Epithelial cell of alveolus of lung (primary cell): ENCODE measurements around the gene ZNF471. TPM values are rescaled to one million over a fixed set of nuclear protein-coding genes. Genes with fewer than 3 reads are reported as not detected.

Experiments used
- total RNA-seq: library from RNA; depleted of rRNA; stranded (reverse); fragments of >200 nt; gene quantifications from 2 replicates; pipeline ENCODE4 v1.2.1, GENCODE V29; 2015

ZNF471 gene
- 0.52 and 3.1 TPM in 2 replicates for total RNA-seq

DNA sequence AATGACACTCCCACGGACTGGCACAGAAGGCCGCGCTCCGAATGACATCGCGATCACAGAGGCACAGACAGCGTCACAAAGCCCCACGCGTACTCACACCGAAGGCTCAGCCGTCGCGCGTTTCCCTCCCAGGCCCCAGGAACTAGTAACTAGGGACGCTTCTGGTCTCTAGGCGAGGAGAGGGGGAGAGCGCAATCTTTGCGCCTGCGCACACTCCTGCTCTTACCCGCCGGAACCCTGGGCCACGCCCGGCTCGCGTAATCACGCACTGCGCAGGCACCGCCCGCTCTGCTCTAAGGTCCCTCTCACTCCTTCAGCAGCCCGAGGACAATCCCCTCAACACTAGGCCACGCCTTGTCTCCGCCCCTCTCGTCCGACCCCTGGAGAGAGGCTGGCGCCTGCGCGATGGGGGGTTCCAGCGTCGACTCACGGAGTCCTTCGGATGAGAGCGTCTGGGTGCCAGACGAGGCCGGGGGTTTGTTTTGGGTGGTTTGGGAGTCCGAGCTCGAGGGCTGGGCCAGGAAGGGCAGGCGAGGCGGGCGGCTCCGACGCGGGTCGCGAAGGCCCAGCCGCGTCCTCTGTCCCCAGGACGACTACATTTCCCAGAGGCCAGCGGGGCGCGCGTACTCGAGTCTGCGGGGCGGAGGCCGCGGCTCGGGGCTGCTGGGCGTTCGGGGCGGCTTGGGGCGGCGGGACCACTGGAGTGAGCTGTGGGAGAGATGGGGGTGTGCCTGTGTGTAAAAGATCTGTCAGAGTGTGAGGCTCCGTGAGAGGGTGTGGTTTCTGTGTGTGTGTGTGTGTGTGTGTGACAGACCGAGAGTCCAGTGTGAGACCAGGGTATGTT is at the start of gene ZNF471:
Gene ZNF471, plus strand, starts transcription at position 410 of the 844 bp plus-strand sequence. CDS start 3,717 bp downstream, outside the sequence.

DNA sequence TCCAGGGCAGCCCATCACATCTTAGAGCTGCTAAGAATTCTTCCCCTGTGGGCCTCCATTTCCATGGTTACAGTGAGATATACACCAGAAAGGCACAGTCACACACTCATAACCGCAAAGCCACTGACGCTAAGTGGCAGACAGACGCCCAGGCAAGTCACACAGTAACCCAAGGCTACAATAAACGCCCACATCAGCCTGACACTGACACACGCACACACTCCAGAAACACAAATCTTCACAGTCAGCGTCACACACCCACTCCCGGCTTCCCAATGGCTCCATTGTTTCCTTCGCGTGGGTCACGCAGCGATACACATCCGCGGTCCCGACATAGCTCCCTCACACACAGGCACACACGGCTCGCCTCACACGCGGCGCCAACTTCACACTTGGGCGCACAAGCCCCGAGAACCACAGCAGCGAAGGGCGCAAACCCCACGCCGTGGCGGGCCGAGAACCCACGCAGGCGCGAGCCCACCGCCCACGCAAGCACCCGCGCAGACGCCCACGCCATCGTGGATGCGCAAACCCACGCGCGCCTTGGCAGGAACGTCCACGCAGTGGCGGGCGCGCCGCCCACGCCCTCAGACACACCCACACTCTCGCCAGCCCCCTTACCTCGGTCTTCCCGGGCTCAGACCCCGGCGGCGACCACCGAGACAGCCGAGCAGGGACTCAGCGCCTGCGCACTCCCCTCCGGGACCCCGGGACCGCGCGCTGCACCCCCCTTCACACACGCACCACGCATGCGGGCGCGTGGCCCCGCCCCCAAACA is 30.8 kb upstream of the ZNF471 start, which contains the start of gene ZNF667:
Gene ZNF667, minus strand, starts transcription at position 695 of the 778 bp plus-strand sequence. CDS start 14,975 bp downstream, outside the sequence.

DNA sequence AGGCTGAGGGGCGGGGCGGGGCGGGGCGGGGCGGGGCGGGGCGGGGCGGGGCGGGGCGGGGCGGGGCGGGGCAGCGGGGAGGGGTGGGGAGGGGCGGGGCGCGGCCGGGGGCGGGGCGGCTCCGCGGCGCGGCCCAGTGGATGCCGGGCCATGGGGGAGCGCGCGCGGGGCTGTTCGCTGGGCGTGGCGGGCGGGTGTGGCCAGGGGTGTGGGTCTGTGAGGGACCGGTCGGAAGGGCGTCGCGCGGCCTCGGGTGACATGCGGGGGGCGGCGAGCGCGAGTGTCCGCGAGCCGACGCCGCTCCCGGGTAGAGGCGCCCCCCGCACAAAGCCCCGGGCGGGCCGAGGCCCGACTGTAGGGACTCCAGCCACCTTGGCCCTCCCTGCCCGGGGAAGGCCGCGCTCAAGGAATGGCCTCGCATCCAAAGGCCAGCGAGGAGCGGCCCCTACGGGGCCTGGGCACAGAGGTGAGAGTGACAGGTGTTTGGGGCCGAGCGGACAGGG is 31.2 kb downstream of the ZNF471 start, which contains the start of gene ZFP28:
Gene ZFP28, plus strand, starts transcription at position 188 of the 503 bp plus-strand sequence. Its CDS starts 71 bp downstream, at position 259.

DNA sequence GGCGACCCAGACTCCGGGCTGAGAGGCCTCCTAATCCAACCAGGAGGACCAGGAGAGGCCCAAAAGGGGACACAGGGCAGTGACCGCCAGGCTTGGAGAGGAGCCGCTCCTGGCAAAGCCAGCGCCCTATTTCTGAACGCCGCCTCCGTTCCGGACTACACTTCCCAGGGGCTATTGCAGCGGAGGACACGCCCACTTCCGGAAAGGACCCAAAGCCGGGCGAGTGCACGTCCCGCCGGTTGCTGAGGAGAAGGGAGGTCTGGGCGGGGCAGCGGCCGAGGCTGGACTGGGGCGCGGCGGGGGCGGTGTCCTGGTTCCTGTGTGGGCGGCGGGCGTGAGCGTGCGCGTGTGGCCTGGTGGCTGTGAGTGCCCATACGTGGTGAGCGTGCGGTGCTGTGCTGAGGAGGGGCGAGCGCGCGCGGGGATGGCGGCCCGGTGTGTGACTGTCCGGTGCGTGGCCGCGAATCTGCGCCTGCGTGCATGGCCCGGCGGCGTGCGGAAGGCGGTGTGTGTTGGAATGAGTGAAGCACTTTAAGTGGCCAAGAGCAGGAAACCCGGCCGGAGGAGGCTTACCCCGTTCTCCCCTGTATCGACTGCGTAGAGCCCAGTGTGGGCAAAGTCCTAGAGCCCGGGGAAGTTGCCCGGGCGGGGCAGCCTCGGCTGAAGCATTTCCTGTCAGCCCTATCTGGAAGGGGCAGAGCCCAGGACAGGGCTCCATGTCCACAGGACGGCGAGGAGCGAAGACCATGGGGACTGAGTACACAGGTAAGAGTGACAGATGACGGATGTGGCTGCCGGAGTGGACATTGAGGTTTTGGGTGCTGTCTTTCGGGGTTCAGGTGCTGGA is 59.8 kb downstream of the ZNF471 start, which contains the start of gene ZNF470:
Gene ZNF470, plus strand, starts transcription at position 195 of the 847 bp plus-strand sequence. CDS start 2,844 bp downstream, outside the sequence.

Other genes with a start within 250 kb of the ZNF471 start
- not detected in 2 replicates for gene EDDM13, start 235.1 kb upstream of the ZNF471 start, total RNA-seq
- 3.1 and 5.7 TPM in 2 replicates for gene ZSCAN5A, start 193.0 kb upstream of the ZNF471 start, total RNA-seq
- gene ZNF582, start 114.3 kb upstream of the ZNF471 start, total RNA-seq, result 1.2 and 5.7 TPM in 2 replicates
- 2.8 and 3.0 TPM in 2 replicates for gene ZNF583, start 103.5 kb upstream of the ZNF471 start, total RNA-seq
- 2.8 and 5.3 TPM in 2 replicates for gene ZNF667, start 30.5 kb upstream of the ZNF471 start, total RNA-seq
- gene ZFP28, start 31.1 kb downstream of the ZNF471 start, total RNA-seq, result 4.2 and 6.1 TPM in 2 replicates
- gene ZNF470, start 59.6 kb downstream of the ZNF471 start, total RNA-seq, result 1.9 and 4.6 TPM in 2 replicates
- gene ZNF71, start 87.4 kb downstream of the ZNF471 start, total RNA-seq, result 7.0 and 11.7 TPM in 2 replicates
- gene SMIM17, start 135.3 kb downstream of the ZNF471 start, total RNA-seq, result 3.0 TPM in 1 of 2 replicates, not detected in the other
- 0.13 and 0.64 TPM in 2 replicates for gene ZNF835, start 163.9 kb downstream of the ZNF471 start, total RNA-seq